Keratinocyte (primary cell): ENCODE results near the gene PITX1.

Experiments
- EZH2 ChIP-seq: IDR thresholded peaks from one replicate; pipeline ENCODE4 v1.6.1; 2012; ENCODE audit warnings: inconsistent platforms, mild to moderate bottlenecking, low read length, moderate library complexity
- TF ChIP-seq, protein P1 (sequence below), 3 experiments: IDR thresholded peaks in 1 of 3; conservative IDR thresholded peaks in 1 of 3; optimal IDR thresholded peaks in 1 of 3; 2 replicates in 2 of 3; 3 replicates in 1 of 3; pipeline versions ENCODE3 to v1.5.1; 2011; ENCODE audit warnings: low read length in 3 of 3, mild to moderate bottlenecking in 3 of 3, moderate library complexity in 2 of 3, control low read depth in 1 of 3, inconsistent platforms in 1 of 3; ENCODE audit not compliant: insufficient read depth in 2 of 3; ENCODE audit errors: extremely low read depth in 1 of 3

DNA sequence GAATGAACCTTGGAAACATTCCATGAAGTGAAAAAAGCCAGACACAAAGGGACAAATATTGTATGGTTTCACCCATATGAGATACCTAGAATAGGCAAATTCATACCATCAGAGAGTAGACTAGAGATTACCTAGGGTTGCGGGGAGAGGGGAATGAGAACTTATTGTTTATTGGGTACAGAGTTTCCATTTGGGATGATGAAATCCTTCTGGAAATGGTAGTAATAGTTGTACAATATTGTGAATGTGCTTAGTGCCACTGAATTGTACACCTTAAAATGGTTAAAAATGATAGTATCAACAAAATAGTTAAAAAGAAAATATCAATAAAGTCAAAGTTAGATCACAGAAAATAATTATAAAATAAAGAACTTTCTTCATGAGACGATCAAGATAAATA is 40.9 kb downstream of the PITX1 start:
- TF ChIP-seq, protein P1, sequence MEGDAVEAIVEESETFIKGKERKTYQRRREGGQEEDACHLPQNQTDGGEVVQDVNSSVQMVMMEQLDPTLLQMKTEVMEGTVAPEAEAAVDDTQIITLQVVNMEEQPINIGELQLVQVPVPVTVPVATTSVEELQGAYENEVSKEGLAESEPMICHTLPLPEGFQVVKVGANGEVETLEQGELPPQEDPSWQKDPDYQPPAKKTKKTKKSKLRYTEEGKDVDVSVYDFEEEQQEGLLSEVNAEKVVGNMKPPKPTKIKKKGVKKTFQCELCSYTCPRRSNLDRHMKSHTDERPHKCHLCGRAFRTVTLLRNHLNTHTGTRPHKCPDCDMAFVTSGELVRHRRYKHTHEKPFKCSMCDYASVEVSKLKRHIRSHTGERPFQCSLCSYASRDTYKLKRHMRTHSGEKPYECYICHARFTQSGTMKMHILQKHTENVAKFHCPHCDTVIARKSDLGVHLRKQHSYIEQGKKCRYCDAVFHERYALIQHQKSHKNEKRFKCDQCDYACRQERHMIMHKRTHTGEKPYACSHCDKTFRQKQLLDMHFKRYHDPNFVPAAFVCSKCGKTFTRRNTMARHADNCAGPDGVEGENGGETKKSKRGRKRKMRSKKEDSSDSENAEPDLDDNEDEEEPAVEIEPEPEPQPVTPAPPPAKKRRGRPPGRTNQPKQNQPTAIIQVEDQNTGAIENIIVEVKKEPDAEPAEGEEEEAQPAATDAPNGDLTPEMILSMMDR (optimal IDR thresholded peaks at IDR 0.05 in 1 of 3, IDR thresholded peaks at IDR 0.05 in 1 of 3, conservative IDR thresholded peaks at IDR 0.05 in 1 of 3; ENCODE audit: extremely low read depth in 1 of 3, insufficient read depth in 2 of 3, low read length in 3 of 3): no peak
- no peak for TF ChIP-seq EZH2
